Inflammatory macrophage treated with lipopolysaccharide for 4 hours (primary cell): ENCODE measurements around the gene ADM2.

ENCODE experiments used
- DNase-seq: peaks from one replicate; pipeline ENCODE4 v3.0.0-alpha.2; 2020

Gene ADM2

GRCh38 chr22:50526834-50527801, 45.8 kb downstream of the ADM2 start:
- peak; percentile 66 for DNase-seq

GRCh38 chr22:50527921-50528681, 46.8 kb downstream of the ADM2 start:
- DNase-seq: no peak

- DNase-seq: no peak
Measured at GRCh38 chr22:50528682-50529415, 47.5 kb downstream of the ADM2 start.

- DNase-seq: no peak
Measured at GRCh38 chr22:50529416-50529896, 48.1 kb downstream of the ADM2 start.

- DNase-seq: peak; percentile 92
Measured at GRCh38 chr22:50529897-50530579, 48.7 kb downstream of the ADM2 start, which contains the start of gene TYMP. Gene TYMP (minus strand): TSS chr22:50530012. CDS start chr22:50529709, 303 bp downstream.

- no peak for DNase-seq
Measured at GRCh38 chr22:50530580-50530876, 49.2 kb downstream of the ADM2 start.

- DNase-seq: peak; percentile 95
Measured at GRCh38 chr22:50530877-50531545, 49.7 kb downstream of the ADM2 start.

GRCh38 chr22:50531546-50531961, 50.2 kb downstream of the ADM2 start:
- DNase-seq: peak; percentile 87

GRCh38 chr22:50531962-50532674, 50.8 kb downstream of the ADM2 start:
- peak; percentile 79 for DNase-seq

- peak; percentile 69 for DNase-seq
Measured at GRCh38 chr22:50532824-50533796, 51.8 kb downstream of the ADM2 start.

- DNase-seq: peak; percentile 74
Measured at GRCh38 chr22:50533856-50534711, 52.7 kb downstream of the ADM2 start.

- no peak for DNase-seq
Measured at GRCh38 chr22:50535113-50535512, 53.8 kb downstream of the ADM2 start.
